Measurements from ENCODE around the gene ADSS2.

The ADSS2 gene

DNA sequence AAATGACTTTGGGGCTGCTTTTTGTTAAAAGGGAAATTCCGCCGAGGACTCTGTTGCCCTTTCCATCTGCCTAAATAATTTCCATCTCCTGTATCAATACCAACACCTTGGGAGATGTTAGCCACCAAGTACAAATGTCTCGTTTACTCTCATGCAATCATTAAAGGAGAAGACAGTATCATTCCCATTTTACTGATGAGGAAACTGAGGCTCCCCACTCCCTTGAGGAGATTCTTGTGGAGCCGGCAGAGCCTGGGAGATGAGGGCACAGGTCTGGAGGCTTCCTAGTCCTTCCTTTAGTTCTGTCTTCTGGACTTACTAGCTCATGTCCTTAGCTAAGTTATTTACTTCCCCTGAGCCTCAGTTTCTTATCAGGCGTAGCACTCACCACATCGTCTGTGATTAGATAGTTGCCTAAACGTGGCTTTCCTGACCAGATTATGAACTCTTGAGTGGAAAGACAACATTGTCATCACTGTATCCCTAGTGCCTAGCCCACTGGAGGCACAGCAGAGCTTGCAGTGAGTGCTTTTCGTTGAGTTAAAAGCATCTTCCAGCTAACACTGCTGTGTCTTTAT is 81.6 kb downstream of the ADSS2 start:
- H3K36me3 ChIP-seq (ENCODE audit: insufficient read depth, low read length) = no peaks in the 10 kb centered on the region
- no peak overlapping the region for H3K4me3 ChIP-seq (ENCODE audit: low read length, poor library complexity, severe bottlenecking)
- H3K9ac ChIP-seq (ENCODE audit: low read depth, low read length, poor library complexity, severe bottlenecking) = no peak overlapping the region
- TF ChIP-seq EZH2phosphoT487 (IDR thresholded peaks at IDR 0.05; ENCODE audit: borderline replicate concordance) = no peak
- TF ChIP-seq, protein P1, sequence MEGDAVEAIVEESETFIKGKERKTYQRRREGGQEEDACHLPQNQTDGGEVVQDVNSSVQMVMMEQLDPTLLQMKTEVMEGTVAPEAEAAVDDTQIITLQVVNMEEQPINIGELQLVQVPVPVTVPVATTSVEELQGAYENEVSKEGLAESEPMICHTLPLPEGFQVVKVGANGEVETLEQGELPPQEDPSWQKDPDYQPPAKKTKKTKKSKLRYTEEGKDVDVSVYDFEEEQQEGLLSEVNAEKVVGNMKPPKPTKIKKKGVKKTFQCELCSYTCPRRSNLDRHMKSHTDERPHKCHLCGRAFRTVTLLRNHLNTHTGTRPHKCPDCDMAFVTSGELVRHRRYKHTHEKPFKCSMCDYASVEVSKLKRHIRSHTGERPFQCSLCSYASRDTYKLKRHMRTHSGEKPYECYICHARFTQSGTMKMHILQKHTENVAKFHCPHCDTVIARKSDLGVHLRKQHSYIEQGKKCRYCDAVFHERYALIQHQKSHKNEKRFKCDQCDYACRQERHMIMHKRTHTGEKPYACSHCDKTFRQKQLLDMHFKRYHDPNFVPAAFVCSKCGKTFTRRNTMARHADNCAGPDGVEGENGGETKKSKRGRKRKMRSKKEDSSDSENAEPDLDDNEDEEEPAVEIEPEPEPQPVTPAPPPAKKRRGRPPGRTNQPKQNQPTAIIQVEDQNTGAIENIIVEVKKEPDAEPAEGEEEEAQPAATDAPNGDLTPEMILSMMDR (conservative IDR thresholded peaks at IDR 0.05; ENCODE audit: low read length) = no peak
- H3K4me1 ChIP-seq (ENCODE audit: insufficient read depth, low read length, poor library complexity, severe bottlenecking) = no peaks in the 10 kb centered on the region
- no peak overlapping the region for H2AFZ ChIP-seq (ENCODE audit: low read length)
- no peak overlapping the region for H3K4me2 ChIP-seq (ENCODE audit: low read depth, low read length, poor library complexity, severe bottlenecking)
- no peaks in the 10 kb centered on the region for H3K79me2 ChIP-seq (ENCODE audit: insufficient read depth, low read length)
- H3K9me3 ChIP-seq (ENCODE audit: insufficient read depth, low read depth, low read length) = no peaks in the 10 kb centered on the region
- no peaks in the 10 kb centered on the region for H3K9me2 ChIP-seq (replicated peaks; ENCODE audit: low read depth, low read length)
- no peaks in the 10 kb centered on the region for H3F3A ChIP-seq (ENCODE audit: low read depth)
- H3K27me3 ChIP-seq (ENCODE audit: insufficient read depth, low read length, poor library complexity, severe bottlenecking) = no peaks in the 10 kb centered on the region
- no peaks in the 10 kb centered on the region for H4K20me1 ChIP-seq (ENCODE audit: insufficient read depth, low read length, poor library complexity, severe bottlenecking)

DNA sequence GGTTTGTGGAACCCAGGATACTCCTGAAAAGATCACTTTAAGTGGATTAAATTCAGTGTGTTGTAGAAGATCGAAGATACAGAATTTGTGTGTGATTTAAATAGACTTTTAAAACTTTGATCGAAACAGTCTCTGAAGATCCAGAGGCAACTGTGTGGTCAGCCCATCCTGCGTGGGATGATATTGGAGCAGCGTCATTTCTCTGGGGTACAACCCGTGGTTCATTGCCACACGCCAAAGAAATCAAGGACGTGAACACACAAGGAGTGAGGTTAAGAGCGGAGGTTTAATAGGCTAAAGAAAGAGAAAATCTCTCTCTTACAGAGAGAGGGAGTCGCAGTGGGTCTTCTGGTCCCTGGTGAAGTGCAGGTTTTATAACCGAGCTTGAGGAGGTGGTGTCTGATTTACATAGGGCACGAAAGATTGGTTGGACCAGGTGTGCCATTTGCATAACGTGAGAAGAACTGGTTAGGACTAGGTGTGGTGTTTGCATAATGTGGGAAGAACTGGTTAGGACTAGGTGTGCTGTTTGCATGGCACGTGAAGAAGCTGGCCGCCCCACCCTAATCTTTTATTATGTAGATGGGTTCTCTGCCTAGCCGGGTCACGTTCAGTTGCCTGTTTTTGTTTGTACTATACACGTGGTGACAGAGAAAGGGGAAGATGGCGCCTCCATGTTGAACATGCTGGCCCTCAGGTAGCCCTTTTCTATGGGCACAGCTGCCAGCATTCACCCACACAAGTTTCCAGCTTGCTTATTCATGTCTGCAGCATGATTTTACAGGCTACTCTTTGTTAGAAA is 82.3 kb downstream of the ADSS2 start:
- H3K9me2 ChIP-seq (replicated peaks; ENCODE audit: low read depth, low read length) = no peaks in the 10 kb centered on the region
- no peak overlapping the region for H3K4me2 ChIP-seq (ENCODE audit: low read depth, low read length, poor library complexity, severe bottlenecking)
- no peaks in the 10 kb centered on the region for H3K79me2 ChIP-seq (ENCODE audit: insufficient read depth, low read length)
- no peaks in the 10 kb centered on the region for H3K27me3 ChIP-seq (ENCODE audit: insufficient read depth, low read length, poor library complexity, severe bottlenecking)
- no peak for TF ChIP-seq EZH2phosphoT487 (IDR thresholded peaks at IDR 0.05; ENCODE audit: borderline replicate concordance)
- TF ChIP-seq, protein P1 (conservative IDR thresholded peaks at IDR 0.05; ENCODE audit: low read length) = no peak
- H3K4me3 ChIP-seq (ENCODE audit: low read length, poor library complexity, severe bottlenecking) = no peak overlapping the region
- no peaks in the 10 kb centered on the region for H3K36me3 ChIP-seq (ENCODE audit: insufficient read depth, low read length)
- H3K9ac ChIP-seq (ENCODE audit: low read depth, low read length, poor library complexity, severe bottlenecking) = no peak overlapping the region
- H3K4me1 ChIP-seq (ENCODE audit: insufficient read depth, low read length, poor library complexity, severe bottlenecking) = no peaks in the 10 kb centered on the region
- no peaks in the 10 kb centered on the region for H4K20me1 ChIP-seq (ENCODE audit: insufficient read depth, low read length, poor library complexity, severe bottlenecking)
- H3F3A ChIP-seq (ENCODE audit: low read depth) = no peaks in the 10 kb centered on the region
- H3K9me3 ChIP-seq (ENCODE audit: insufficient read depth, low read depth, low read length) = no peaks in the 10 kb centered on the region
- H2AFZ ChIP-seq (ENCODE audit: low read length) = no peak overlapping the region

DNA sequence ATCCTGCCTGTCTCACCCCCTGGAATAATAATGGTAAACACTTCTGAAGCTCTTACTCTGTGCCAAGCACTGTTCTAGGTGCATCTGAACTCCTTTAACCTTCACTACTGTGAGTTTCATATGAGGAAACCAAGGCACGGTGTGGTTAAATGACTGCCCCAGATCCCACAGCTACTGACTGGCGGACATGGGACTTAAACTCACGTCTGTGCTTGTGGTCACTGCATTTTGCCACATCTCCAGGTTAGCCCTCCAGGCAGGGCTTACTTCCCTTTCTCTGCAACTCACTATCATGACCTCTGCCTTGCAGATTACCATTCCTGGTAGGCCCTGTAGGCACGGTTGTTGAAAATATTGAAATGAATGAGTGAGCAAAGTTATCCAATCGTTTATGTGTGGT is 83.4 kb downstream of the ADSS2 start:
- no peak overlapping the region for H3K4me2 ChIP-seq (ENCODE audit: low read depth, low read length, poor library complexity, severe bottlenecking)

More for the DNA sequence above, 83.4 kb downstream of the ADSS2 start:
- Histone ChIP-seq H3F3A (ENCODE audit: low read depth) (no peaks in the 10 kb centered on the region), H3K36me3 (ENCODE audit: insufficient read depth, low read length) (no peaks in the 10 kb centered on the region), H3K4me1 (ENCODE audit: insufficient read depth, low read length, poor library complexity, severe bottlenecking) (no peaks in the 10 kb centered on the region), H3K9ac (ENCODE audit: low read depth, low read length, poor library complexity, severe bottlenecking) (no peak overlapping the region), H3K9me3 (ENCODE audit: insufficient read depth, low read depth, low read length) (no peaks in the 10 kb centered on the region), H3K9me2 (replicated peaks; ENCODE audit: low read depth, low read length) (no peaks in the 10 kb centered on the region), H3K27me3 (ENCODE audit: insufficient read depth, low read length, poor library complexity, severe bottlenecking) (no peaks in the 10 kb centered on the region), H3K4me3 (ENCODE audit: low read length, poor library complexity, severe bottlenecking) (no peak overlapping the region), H2AFZ (ENCODE audit: low read length) (no peak overlapping the region), H3K79me2 (ENCODE audit: insufficient read depth, low read length) (no peaks in the 10 kb centered on the region), H4K20me1 (ENCODE audit: insufficient read depth, low read length, poor library complexity, severe bottlenecking) (no peaks in the 10 kb centered on the region)
- TF ChIP-seq, protein P1 (conservative IDR thresholded peaks at IDR 0.05; ENCODE audit: low read length) = no peak
- TF ChIP-seq EZH2phosphoT487 (IDR thresholded peaks at IDR 0.05; ENCODE audit: borderline replicate concordance) = no peak

Measured in Loucy (cell line).